ENCODE measurements around the gene KLHDC3. TPM values are rescaled to one million over a fixed set of nuclear protein-coding genes. Genes with fewer than 3 reads are reported as not detected.

The KLHDC3 gene
- total and polyA plus RNA-seq, 9 of the 15 experiments (the other 6 are each of a cell fraction or from before 2014, with no cell fraction given) = 4.5 to 171 (median 107) TPM

- 0 out of 2 replicates have a peak, but pooled peaks have one; percentile 53 for TF ChIP-seq POLR2AphosphoS2 (IDR thresholded peaks at IDR 0.05; ENCODE audit: low read length)
Observed at GRCh38 chr6:43045371-43045930, 31.4 kb downstream of the KLHDC3 start (continued).

GRCh38 chr6:43047998-43048397, 33.9 kb downstream of the KLHDC3 start:
- ChIA-PET POLR2A (interaction anchor here (0.6 to 3.9 kb wide), 7 partner anchors 13 to 635 kb away, joined by 3 to 22 read pairs (median 3); no protein-coding TSS in a partner anchor), CTCF (ENCODE audit: low intra/inter-chr PET ratio) (no interaction called here)
- BruUV-seq (replicated peaks) = no TSS peak
- H3K27ac ChIP-seq (ENCODE audit: extremely low read depth, low read depth, low read length) = no peak overlapping the region
- no peak overlapping the region for H3K4me3 ChIP-seq
- H3K4me1 ChIP-seq (replicated peaks in 1 of 2; ENCODE audit: control insufficient read depth in 2 of 2, insufficient read depth in 2 of 2, low read length in 2 of 2) = peaks cover 14 to 17% of the 10 kb centered on the region in 2 experiments
- no peak overlapping the region for H2AFZ ChIP-seq (ENCODE audit: low read depth, low read length)
- TF ChIP-seq ZNF224 (CRISPR knock-in tag; IDR thresholded peaks at IDR 0.05) (no peak), POLR2G (IDR thresholded peaks at IDR 0.05; ENCODE audit: low read depth, low read length) (peak; percentile 52; the same call in 1 of the 2 replicates), RBFOX2 (IDR thresholded peaks at IDR 0.05; ENCODE audit: low read depth, low read length) (peak; percentile 52)
- H3K36me3 ChIP-seq (ENCODE audit: control insufficient read depth, insufficient read depth, low read length) = peaks cover 71% of the 10 kb centered on the region
- peak overlapping the region in 1 of 2 experiments; percentile 66; a peak in 2 of 4 replicates for H3K9ac ChIP-seq (ENCODE audit: insufficient read depth in 1 of 2, low read depth in 2 of 2, low read length in 2 of 2)
- no peaks in the 10 kb centered on the region for H3K9me3 ChIP-seq (replicated peaks; ENCODE audit: control insufficient read depth, insufficient read depth, low read depth, low read length)
- WGBS (ENCODE audit: insufficient coverage, low coverage, missing lambda C conversion rate) = 91% methylated on average over 7 of the region's 7 CpGs
- in situ Hi-C loops (cut with MboI) (no loop called here), intact Hi-C loops (cut with micrococcal nuclease) (no loop called here)
- no peak for ATAC-seq
- H4K20me1 ChIP-seq (replicated peaks; ENCODE audit: control insufficient read depth, insufficient read depth, low read length) = no peaks in the 10 kb centered on the region
- H3K27me3 ChIP-seq (ENCODE audit: control insufficient read depth in 2 of 2, insufficient read depth in 2 of 2, low read length in 2 of 2) = no peaks in the 10 kb centered on the region
- DNase-seq (ENCODE audit: extremely low read depth in 1 of 4, low spot score in 3 of 4) = no peak
- H3K4me2 ChIP-seq (ENCODE audit: insufficient read depth, low read length) = no peak overlapping the region
- peaks cover 12% of the 10 kb centered on the region for H3K9me1 ChIP-seq (ENCODE audit: control insufficient read depth, insufficient read depth, low read length)
- H3K79me2 ChIP-seq (ENCODE audit: control insufficient read depth, insufficient read depth, low read length) = peaks cover 16% of the 10 kb centered on the region
- no peak for FAIRE-seq
